COR-L47 (cell line): ENCODE data around the gene PLLP.

Source experiments
- DNase-seq: peaks from one replicate; lab custom pipeline; 2025; lab: John Stamatoyannopoulos, UW

Gene PLLP

DNA sequence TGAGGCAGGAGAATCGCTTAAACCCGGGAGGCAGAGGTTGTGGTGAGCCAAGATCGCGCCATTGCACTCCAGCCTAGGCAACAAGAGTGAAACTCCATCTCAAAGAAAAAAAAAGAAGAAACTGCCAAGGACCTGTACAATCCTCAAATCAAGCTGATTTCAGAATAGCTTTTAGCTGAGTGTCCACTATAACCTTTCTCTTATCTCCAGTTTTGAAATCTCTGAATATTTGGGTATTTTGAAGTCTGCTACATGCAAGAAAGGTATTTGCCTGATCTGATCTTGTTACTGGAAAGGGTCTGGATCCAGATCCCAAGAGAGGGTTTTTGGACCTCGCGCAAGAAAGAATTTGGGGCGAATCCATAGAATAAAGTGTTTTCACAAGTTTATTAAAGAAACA lies 58.5 kb downstream of the PLLP start:
- no peak for DNase-seq

DNA sequence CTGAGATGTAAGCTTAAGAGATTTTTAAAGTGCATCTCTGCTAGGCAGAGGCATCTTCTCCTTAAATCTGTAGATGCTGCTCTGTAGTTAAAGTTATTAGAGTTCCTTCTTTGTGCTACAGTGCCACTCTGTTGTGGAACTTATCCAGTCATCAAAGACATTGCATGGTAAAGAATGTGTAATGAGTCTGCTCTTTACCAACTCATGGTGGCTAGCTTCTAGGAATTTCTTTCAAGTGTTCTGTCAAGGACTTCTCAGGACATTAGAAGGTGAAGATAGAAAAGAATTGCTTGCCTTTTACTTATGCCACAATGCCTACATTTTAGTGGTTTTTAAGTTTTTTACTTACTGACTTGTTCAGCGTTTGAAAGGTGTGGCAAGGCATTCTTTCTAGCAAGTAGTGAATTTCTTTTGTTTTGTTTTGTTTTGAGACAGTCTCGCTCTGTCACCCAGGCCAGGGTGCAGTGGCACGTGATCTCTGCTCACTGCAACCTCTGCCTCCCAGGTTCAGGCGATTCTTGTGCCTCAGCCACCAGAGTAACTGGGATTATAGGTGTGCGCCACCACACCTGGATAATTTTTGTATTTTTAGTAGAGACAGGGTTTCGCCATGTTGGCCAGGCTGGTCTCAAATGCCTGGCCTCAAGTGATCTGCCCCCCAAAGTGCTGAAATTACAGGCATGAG lies 59.7 kb downstream of the PLLP start:
- DNase-seq = no peak

DNA sequence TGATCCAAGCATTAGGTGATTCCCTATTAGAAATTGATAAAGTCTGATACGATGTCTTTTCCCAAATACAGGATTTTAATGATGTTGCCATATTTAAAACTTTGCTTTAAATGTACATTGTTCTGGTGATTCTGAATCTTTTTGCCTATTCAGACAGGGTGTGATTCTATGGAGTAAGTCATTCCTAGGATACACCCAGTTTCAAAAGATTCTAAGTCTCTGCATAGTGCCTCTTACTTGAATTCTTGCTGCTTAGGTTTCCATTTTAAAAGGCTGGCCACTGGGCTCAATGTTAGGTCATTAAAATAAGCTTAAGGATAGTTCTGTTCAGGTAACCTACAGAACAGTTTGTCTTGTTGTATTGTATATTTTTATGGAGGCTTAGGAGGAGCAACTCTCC lies 61.4 kb downstream of the PLLP start:
- no peak for DNase-seq

DNA sequence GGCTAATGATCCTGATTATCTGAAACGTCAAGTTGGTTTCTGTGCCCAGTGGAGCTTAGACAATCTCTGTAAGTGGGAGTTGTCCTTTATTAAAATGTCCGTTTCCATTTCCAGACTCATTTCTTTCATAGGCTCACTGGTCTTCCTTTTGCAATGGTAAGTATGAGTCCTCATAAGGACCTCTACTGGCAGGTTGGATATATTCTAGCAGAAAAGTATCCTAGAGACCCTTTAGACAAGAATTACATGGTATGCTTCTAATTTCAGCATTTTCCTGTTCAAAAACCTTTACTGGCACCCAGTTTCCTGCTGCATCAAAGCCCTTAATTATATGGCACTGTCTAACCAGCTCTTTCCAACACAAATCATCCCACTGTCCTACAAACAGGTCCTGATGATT lies 67.5 kb downstream of the PLLP start:
- no peak for DNase-seq

DNA sequence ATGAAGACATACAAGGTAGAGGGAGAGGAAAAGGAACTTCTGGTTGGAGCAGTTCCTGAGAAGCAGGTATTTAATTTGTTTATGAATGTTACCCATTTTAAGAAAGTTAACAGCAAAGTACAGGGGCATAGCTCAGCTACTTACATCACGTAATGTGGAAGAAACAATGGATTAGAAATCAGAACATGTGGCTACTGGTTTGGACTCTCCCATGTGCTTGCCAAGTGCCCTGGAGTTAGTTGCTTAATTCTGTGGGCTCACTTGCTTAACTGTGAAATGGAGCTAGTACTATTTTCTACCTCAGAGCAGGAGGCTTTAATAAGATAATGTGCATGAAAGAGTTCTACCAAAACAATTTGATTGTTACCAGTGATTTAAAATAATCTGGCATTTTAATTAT lies 71.0 kb downstream of the PLLP start:
- no peak for DNase-seq

DNA sequence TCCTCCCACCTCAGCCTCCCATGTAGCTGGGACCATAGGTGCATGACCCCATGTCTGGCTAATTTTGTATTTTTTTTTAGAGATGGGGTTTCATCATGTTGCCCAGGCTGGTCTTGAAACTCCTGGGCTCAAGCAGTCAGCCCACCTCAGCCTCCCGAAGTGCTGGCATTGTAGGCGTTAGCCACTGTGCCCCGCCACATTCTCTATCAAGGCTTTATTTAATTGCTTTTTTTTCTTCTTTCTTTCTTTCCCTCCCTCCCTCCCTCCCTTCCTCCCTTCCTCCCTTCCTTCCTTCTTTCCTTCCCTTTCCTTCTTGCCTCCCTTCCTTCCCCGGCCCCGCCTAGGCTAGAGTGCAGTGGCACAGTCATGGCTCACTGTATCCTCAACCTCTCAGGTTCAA lies 74.7 kb downstream of the PLLP start:
- no peak for DNase-seq

DNA sequence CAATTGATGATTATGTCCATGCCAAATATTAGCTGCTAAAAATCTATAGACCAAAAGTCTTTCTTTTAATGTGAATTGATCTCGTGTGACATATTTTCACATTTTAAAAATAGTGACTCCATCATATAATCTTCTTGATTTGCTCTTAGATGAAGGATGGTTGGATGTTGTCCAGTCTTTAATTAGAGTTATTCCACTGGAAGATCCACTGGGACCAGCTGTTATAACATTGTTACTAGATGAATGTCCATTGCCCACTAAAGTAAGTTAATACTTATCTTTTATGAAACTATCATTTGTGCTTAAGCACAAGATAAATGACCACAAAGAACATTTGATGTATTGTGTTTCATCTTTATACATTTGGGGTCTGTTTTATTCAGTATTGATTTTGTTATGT lies 75.5 kb downstream of the PLLP start:
- no peak for DNase-seq
